Measurements from ENCODE around the gene KLF3. TPM values are rescaled to one million over a fixed set of nuclear protein-coding genes. Genes with fewer than 3 reads are reported as not detected.

Gene KLF3
- total RNA-seq, 2 donors from 2014 or later: 47.7 to 55.4 TPM

DNA sequence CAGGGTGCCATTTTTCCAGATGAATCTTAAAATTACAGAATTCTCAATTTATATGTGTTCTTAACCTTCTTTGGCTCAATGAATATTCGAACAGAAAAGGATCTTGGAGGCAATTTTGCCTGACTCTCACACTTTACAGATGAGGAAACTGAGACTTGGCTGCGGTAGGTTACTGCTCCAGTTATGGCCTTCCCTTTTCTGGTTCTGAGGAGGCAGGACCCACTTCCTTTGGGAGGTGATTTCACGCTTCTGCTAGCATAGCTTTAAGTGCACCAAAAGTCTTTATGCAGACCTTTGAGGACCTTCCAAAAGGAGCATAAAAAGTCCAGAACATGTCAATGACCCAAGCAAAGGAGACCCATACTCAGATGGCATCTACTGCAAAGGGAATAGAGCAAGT is 44.7 kb upstream of the KLF3 start:
- no peaks in the 10 kb centered on the region for H3K9me3 ChIP-seq
- H3K27ac ChIP-seq: no peak overlapping the region
- H3K4me3 ChIP-seq: no peak overlapping the region
- DNase-seq (ENCODE audit: low spot score): no peak
- TF ChIP-seq POLR2A (IDR thresholded peaks at IDR 0.05) (no peak), POLR2AphosphoS5 (IDR thresholded peaks at IDR 0.05) (no peak)
- TF ChIP-seq, protein P1, sequence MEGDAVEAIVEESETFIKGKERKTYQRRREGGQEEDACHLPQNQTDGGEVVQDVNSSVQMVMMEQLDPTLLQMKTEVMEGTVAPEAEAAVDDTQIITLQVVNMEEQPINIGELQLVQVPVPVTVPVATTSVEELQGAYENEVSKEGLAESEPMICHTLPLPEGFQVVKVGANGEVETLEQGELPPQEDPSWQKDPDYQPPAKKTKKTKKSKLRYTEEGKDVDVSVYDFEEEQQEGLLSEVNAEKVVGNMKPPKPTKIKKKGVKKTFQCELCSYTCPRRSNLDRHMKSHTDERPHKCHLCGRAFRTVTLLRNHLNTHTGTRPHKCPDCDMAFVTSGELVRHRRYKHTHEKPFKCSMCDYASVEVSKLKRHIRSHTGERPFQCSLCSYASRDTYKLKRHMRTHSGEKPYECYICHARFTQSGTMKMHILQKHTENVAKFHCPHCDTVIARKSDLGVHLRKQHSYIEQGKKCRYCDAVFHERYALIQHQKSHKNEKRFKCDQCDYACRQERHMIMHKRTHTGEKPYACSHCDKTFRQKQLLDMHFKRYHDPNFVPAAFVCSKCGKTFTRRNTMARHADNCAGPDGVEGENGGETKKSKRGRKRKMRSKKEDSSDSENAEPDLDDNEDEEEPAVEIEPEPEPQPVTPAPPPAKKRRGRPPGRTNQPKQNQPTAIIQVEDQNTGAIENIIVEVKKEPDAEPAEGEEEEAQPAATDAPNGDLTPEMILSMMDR (IDR thresholded peaks at IDR 0.05): no peak
- no peaks in the 10 kb centered on the region for H3K4me1 ChIP-seq (replicated peaks)
- no peaks in the 10 kb centered on the region for H3K36me3 ChIP-seq
- no peaks in the 10 kb centered on the region for H3K27me3 ChIP-seq (replicated peaks; ENCODE audit: insufficient read depth)
- WGBS: 87% methylated on average over 3 of the region's 3 CpGs
- intact Hi-C loops (cut with DNase I): no loop called here

- 47% methylated on average over 1 of the region's 1 CpG for WGBS
- H3K27me3 ChIP-seq (replicated peaks; ENCODE audit: insufficient read depth): no peaks in the 10 kb centered on the region
- DNase-seq (ENCODE audit: low spot score): no peak
- H3K27ac ChIP-seq: peak overlapping the region in 1 of 2 donors; percentile 47
- no peaks in the 10 kb centered on the region for H3K4me1 ChIP-seq (replicated peaks)
- intact Hi-C loops (cut with DNase I): loop anchor here (5.0 kb wide), 1 partner anchor 42 kb away; the partner anchor contains the start of gene KLF3
- TF ChIP-seq, protein P1 (IDR thresholded peaks at IDR 0.05): no peak
- TF ChIP-seq POLR2AphosphoS5 (IDR thresholded peaks at IDR 0.05) (no peak), POLR2A (IDR thresholded peaks at IDR 0.05) (no peak)
- H3K4me3 ChIP-seq: no peak overlapping the region
- no peaks in the 10 kb centered on the region for H3K9me3 ChIP-seq
- no peaks in the 10 kb centered on the region for H3K36me3 ChIP-seq
Measured at GRCh38 chr4:38620065-38620464, 43.9 kb upstream of the KLF3 start.

- H3K27ac ChIP-seq: peak overlapping the region; percentile 27 to 47
- no peak for DNase-seq (ENCODE audit: low spot score)
Measured at GRCh38 chr4:38620527-38621027, 43.4 kb upstream of the KLF3 start.

GRCh38 chr4:38621028-38621684 is 42.8 kb upstream of the KLF3 start:
- 57% methylated on average over 9 of the region's 9 CpGs for WGBS
- Histone ChIP-seq H3K9me3 (no peaks in the 10 kb centered on the region), H3K27ac (peak overlapping the region; percentile 73 to 74), H3K36me3 (no peaks in the 10 kb centered on the region), H3K4me1 (replicated peaks) (no peaks in the 10 kb centered on the region), H3K27me3 (replicated peaks; ENCODE audit: insufficient read depth) (no peaks in the 10 kb centered on the region), H3K4me3 (no peak overlapping the region)
- DNase-seq (ENCODE audit: low spot score): peak; percentile 88
- intact Hi-C loops (cut with DNase I): loop anchor here (5.0 kb wide), 1 partner anchor 41 kb away; the partner anchor contains the start of gene KLF3
- TF ChIP-seq POLR2AphosphoS5 (IDR thresholded peaks at IDR 0.05): peak; percentile 97
- TF ChIP-seq, protein P1 (IDR thresholded peaks at IDR 0.05): peak in 1 of 4 experiments; percentile 1
- TF ChIP-seq POLR2A (IDR thresholded peaks at IDR 0.05): peak; percentile 16

More at GRCh38 chr4:38620527-38621027, 43.4 kb upstream of the KLF3 start:
- Histone ChIP-seq H3K27me3 (replicated peaks; ENCODE audit: insufficient read depth) (no peaks in the 10 kb centered on the region), H3K4me3 (no peak overlapping the region), H3K9me3 (no peaks in the 10 kb centered on the region), H3K36me3 (no peaks in the 10 kb centered on the region), H3K4me1 (replicated peaks) (no peaks in the 10 kb centered on the region)
- WGBS: 74% methylated on average over 2 of the region's 2 CpGs
- TF ChIP-seq, protein P1 (IDR thresholded peaks at IDR 0.05): no peak
- TF ChIP-seq POLR2A (IDR thresholded peaks at IDR 0.05): no peak
- TF ChIP-seq POLR2AphosphoS5 (IDR thresholded peaks at IDR 0.05): no peak
- intact Hi-C loops (cut with DNase I): loop anchor here (5.0 kb wide), 1 partner anchor 42 kb away; the partner anchor contains the start of gene KLF3
